Measurements from ENCODE around the gene PCF11. TPM values are rescaled to one million over a fixed set of nuclear protein-coding genes. Genes with fewer than 3 reads are reported as not detected.

The PCF11 gene
- total RNA-seq, 1 donor from 2014 or later: 40.7 TPM

GRCh38 chr11:83122050-83122449 is 34.9 kb upstream of the PCF11 start:
- no peaks in the 10 kb centered on the region for H3K27me3 Mint-ChIP-seq (ENCODE audit: low read depth, unreplicated experiment)
- Histone ChIP-seq H3K4me1 (ENCODE audit: insufficient read depth, low read length) (no peaks in the 10 kb centered on the region), H4K20me1 (ENCODE audit: insufficient read depth, low read length) (no peaks in the 10 kb centered on the region), H3K9ac (ENCODE audit: low read length) (no peak overlapping the region), H3K9me3 (ENCODE audit: insufficient read depth, low read depth, low read length) (no peaks in the 10 kb centered on the region), H3K4me3 (ENCODE audit: insufficient read depth, low read depth, low read length) (no peak overlapping the region), H3K79me2 (ENCODE audit: insufficient read depth, low read length) (no peaks in the 10 kb centered on the region), H3K4me2 (ENCODE audit: low read length) (no peak overlapping the region), H3K27me3 (ENCODE audit: insufficient read depth, low read length) (no peaks in the 10 kb centered on the region), H3K36me3 (ENCODE audit: insufficient read depth, low read length) (no peaks in the 10 kb centered on the region), H2AFZ (ENCODE audit: low read depth, low read length) (no peak overlapping the region), H3K27ac (ENCODE audit: low read depth, low read length) (no peak overlapping the region)
- H3K9me3 Mint-ChIP-seq (ENCODE audit: unreplicated experiment): no peaks in the 10 kb centered on the region
- no peak for DNase-seq (ENCODE audit: low read depth)
- H3K27ac Mint-ChIP-seq (ENCODE audit: unreplicated experiment): no peak overlapping the region
- no peak for TF ChIP-seq EZH2 (IDR thresholded peaks at IDR 0.05; ENCODE audit: insufficient read depth, low read length)
- TF ChIP-seq, protein P1, sequence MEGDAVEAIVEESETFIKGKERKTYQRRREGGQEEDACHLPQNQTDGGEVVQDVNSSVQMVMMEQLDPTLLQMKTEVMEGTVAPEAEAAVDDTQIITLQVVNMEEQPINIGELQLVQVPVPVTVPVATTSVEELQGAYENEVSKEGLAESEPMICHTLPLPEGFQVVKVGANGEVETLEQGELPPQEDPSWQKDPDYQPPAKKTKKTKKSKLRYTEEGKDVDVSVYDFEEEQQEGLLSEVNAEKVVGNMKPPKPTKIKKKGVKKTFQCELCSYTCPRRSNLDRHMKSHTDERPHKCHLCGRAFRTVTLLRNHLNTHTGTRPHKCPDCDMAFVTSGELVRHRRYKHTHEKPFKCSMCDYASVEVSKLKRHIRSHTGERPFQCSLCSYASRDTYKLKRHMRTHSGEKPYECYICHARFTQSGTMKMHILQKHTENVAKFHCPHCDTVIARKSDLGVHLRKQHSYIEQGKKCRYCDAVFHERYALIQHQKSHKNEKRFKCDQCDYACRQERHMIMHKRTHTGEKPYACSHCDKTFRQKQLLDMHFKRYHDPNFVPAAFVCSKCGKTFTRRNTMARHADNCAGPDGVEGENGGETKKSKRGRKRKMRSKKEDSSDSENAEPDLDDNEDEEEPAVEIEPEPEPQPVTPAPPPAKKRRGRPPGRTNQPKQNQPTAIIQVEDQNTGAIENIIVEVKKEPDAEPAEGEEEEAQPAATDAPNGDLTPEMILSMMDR (IDR thresholded peaks at IDR 0.05; ENCODE audit: insufficient read depth, low read depth, low read length): no peak
- H3K4me3 Mint-ChIP-seq (ENCODE audit: unreplicated experiment): no peak overlapping the region
- no peak for FAIRE-seq
- peaks cover 4% of the 10 kb centered on the region for H3K4me1 Mint-ChIP-seq (ENCODE audit: low read depth, unreplicated experiment)
- H3K36me3 Mint-ChIP-seq (ENCODE audit: low read depth, unreplicated experiment): no peaks in the 10 kb centered on the region

DNA sequence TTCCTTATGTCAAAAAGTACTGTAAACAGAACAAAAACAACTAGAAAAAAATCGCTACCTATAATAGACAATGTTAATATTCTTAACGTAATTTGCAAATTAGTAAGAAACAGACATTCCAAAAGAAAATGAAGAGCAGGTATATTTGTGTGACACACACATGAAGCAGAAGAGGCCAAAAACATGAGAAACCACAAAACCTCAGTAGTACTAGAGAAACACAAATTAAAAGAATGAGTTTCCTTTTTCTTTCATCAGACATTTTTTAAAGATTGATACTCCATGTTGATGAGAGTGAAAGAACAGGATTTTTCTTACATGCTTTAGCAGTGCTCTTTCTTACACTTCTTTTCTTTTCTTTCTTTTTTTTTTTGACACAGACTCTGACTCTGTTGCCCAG is 34.2 kb upstream of the PCF11 start:
- H3K4me2 ChIP-seq (ENCODE audit: low read length): no peak overlapping the region
- H4K20me1 ChIP-seq (ENCODE audit: insufficient read depth, low read length): no peaks in the 10 kb centered on the region
- no peak overlapping the region for H3K27ac Mint-ChIP-seq (ENCODE audit: unreplicated experiment)
- no peaks in the 10 kb centered on the region for H3K4me1 ChIP-seq (ENCODE audit: insufficient read depth, low read length)
- H3K27me3 Mint-ChIP-seq (ENCODE audit: low read depth, unreplicated experiment): no peaks in the 10 kb centered on the region
- no peaks in the 10 kb centered on the region for H3K9me3 Mint-ChIP-seq (ENCODE audit: unreplicated experiment)
- no peaks in the 10 kb centered on the region for H3K36me3 ChIP-seq (ENCODE audit: insufficient read depth, low read length)
- no peaks in the 10 kb centered on the region for H3K36me3 Mint-ChIP-seq (ENCODE audit: low read depth, unreplicated experiment)
- DNase-seq (ENCODE audit: low read depth) (no peak), FAIRE-seq (no peak)
- no peaks in the 10 kb centered on the region for H3K9me3 ChIP-seq (ENCODE audit: insufficient read depth, low read depth, low read length)
- no peak overlapping the region for H3K4me3 Mint-ChIP-seq (ENCODE audit: unreplicated experiment)
- no peak overlapping the region for H3K4me3 ChIP-seq (ENCODE audit: insufficient read depth, low read depth, low read length)
- no peaks in the 10 kb centered on the region for H3K27me3 ChIP-seq (ENCODE audit: insufficient read depth, low read length)
- no peak overlapping the region for H3K27ac ChIP-seq (ENCODE audit: low read depth, low read length)
- H2AFZ ChIP-seq (ENCODE audit: low read depth, low read length): no peak overlapping the region
- peaks cover 4% of the 10 kb centered on the region for H3K4me1 Mint-ChIP-seq (ENCODE audit: low read depth, unreplicated experiment)
- H3K79me2 ChIP-seq (ENCODE audit: insufficient read depth, low read length): no peaks in the 10 kb centered on the region
- no peak for TF ChIP-seq EZH2 (IDR thresholded peaks at IDR 0.05; ENCODE audit: insufficient read depth, low read length)
- TF ChIP-seq, protein P1 (IDR thresholded peaks at IDR 0.05; ENCODE audit: insufficient read depth, low read depth, low read length): no peak
- H3K9ac ChIP-seq (ENCODE audit: low read length): no peak overlapping the region

GRCh38 chr11:83124636-83125424 is 32.1 kb upstream of the PCF11 start:
- Mint-ChIP-seq H3K27me3 (ENCODE audit: low read depth, unreplicated experiment) (no peaks in the 10 kb centered on the region), H3K9me3 (ENCODE audit: unreplicated experiment) (no peaks in the 10 kb centered on the region), H3K4me1 (ENCODE audit: low read depth, unreplicated experiment) (peaks cover 4% of the 10 kb centered on the region), H3K27ac (ENCODE audit: unreplicated experiment) (no peak overlapping the region), H3K4me3 (ENCODE audit: unreplicated experiment) (no peak overlapping the region), H3K36me3 (ENCODE audit: low read depth, unreplicated experiment) (no peaks in the 10 kb centered on the region)
- Histone ChIP-seq H3K9ac (ENCODE audit: low read length) (no peak overlapping the region), H3K9me3 (ENCODE audit: insufficient read depth, low read depth, low read length) (no peaks in the 10 kb centered on the region), H3K27me3 (ENCODE audit: insufficient read depth, low read length) (no peaks in the 10 kb centered on the region), H3K27ac (ENCODE audit: low read depth, low read length) (no peak overlapping the region), H3K4me1 (ENCODE audit: insufficient read depth, low read length) (no peaks in the 10 kb centered on the region), H4K20me1 (ENCODE audit: insufficient read depth, low read length) (no peaks in the 10 kb centered on the region), H2AFZ (ENCODE audit: low read depth, low read length) (no peak overlapping the region), H3K4me3 (ENCODE audit: insufficient read depth, low read depth, low read length) (no peak overlapping the region), H3K36me3 (ENCODE audit: insufficient read depth, low read length) (no peaks in the 10 kb centered on the region), H3K4me2 (ENCODE audit: low read length) (no peak overlapping the region), H3K79me2 (ENCODE audit: insufficient read depth, low read length) (no peaks in the 10 kb centered on the region)
- FAIRE-seq: no peak
- no peak for DNase-seq (ENCODE audit: low read depth)
- TF ChIP-seq EZH2 (IDR thresholded peaks at IDR 0.05; ENCODE audit: insufficient read depth, low read length): no peak
- TF ChIP-seq, protein P1 (IDR thresholded peaks at IDR 0.05; ENCODE audit: insufficient read depth, low read depth, low read length): no peak

All from astrocyte (in vitro differentiated cells and primary cell).